Natural killer cell (primary cell): ENCODE results near the gene PTPRT. TPM values are rescaled to one million over a fixed set of nuclear protein-coding genes. Genes with fewer than 3 reads are reported as not detected.

Source experiments
- ATAC-seq, 3 donors: fragments of 150-1000 bp in 2 of 3; fragments of 200-7000 bp in 1 of 3; cut with Tn5 transposase; 1 replicate in 1 of 3; 2 replicates in 2 of 3; pipeline ENCODE4 v1.10.0; 2021; ENCODE audit warnings: mild to moderate bottlenecking in 2 of 3, moderate library complexity in 2 of 3
- DNase-seq, 2 donors: peaks; one replicate each; pipeline versions ENCODE4 v3.0.0 to v3.0.0-alpha.2; 2013 to 2021; ENCODE audit warnings: mixed read lengths in 1 of 2
- H3K27ac ChIP-seq: one replicate; pipeline ENCODE4 v1.5.1; 2013; ENCODE audit warnings: mild to moderate bottlenecking, low read length
- H3K27me3 ChIP-seq: one replicate; pipeline ENCODE4 v1.6.1; 2013; ENCODE audit warnings: low read length; ENCODE audit not compliant: control insufficient read depth, insufficient read depth
- H3K36me3 ChIP-seq: one replicate; pipeline ENCODE4 v1.6.1; 2013; ENCODE audit warnings: low read length; ENCODE audit not compliant: control insufficient read depth, insufficient read depth
- H3K4me1 ChIP-seq: one replicate; pipeline ENCODE4 v1.6.1; 2013; ENCODE audit warnings: low read length; ENCODE audit not compliant: control insufficient read depth, insufficient read depth
- H3K4me3 ChIP-seq: one replicate; pipeline ENCODE4 v1.5.1; 2013; ENCODE audit warnings: low read length
- H3K9me3 ChIP-seq: one replicate; pipeline ENCODE4 v1.6.1; 2013; ENCODE audit warnings: low read length; ENCODE audit not compliant: control insufficient read depth, insufficient read depth
- H3K27ac Mint-ChIP-seq, 2 donors: one replicate each; pipeline ENCODE4 v1.8.0; 2022; ENCODE audit warnings: mild to moderate bottlenecking in 2 of 2, mixed read lengths in 2 of 2, moderate library complexity in 1 of 2
- H3K27me3 Mint-ChIP-seq, 2 donors: one replicate each; pipeline ENCODE4 v1.8.0; 2022; ENCODE audit warnings: low read depth in 2 of 2, mixed read lengths in 2 of 2
- H3K36me3 Mint-ChIP-seq: one replicate; pipeline ENCODE4 v1.8.0; 2022; ENCODE audit warnings: mixed read lengths
- H3K4me1 Mint-ChIP-seq, 2 donors: one replicate each; pipeline ENCODE4 v1.8.0; 2022; ENCODE audit warnings: mixed read lengths in 2 of 2
- H3K4me3 Mint-ChIP-seq: one replicate; pipeline ENCODE4 v1.8.0; 2022; ENCODE audit warnings: mild to moderate bottlenecking, moderate library complexity, mixed read lengths
- H3K9me3 Mint-ChIP-seq, 2 donors: one replicate each; pipeline ENCODE4 v1.8.0; 2022; ENCODE audit warnings: mixed read lengths in 2 of 2
- whole genome bisulfite sequencing: methylation state at CpG from one replicate; pipeline ENCODE4 v1.1.7; 2013; ENCODE audit warnings: missing lambda C conversion rate; ENCODE audit not compliant: insufficient coverage; 5-methylcytosine and 5-hydroxymethylcytosine counted together
- intact Hi-C: fragments of 100-400 bp; cut with micrococcal nuclease; formaldehyde crosslinking; loops from one replicate; pipeline ENCODE4 v1.14.2; 2022
- total RNA-seq, 4 donors: library from RNA; stranded (reverse); fragments of 120-200 nt in 1 of 4; gene quantifications; one replicate each; pipeline versions ENCODE4 v1.2.3 to v1.2.4, GENCODE V29; 2013 to 2022
- TF ChIP-seq, protein P1 (sequence below): fragments of 200-600 bp; IDR thresholded peaks from one replicate; pipeline ENCODE4 v1.8.0; 2022; ENCODE audit warnings: antibody characterized with exemption

Gene PTPRT
- total RNA-seq, 3 donors from 2014 or later (not counting 1 experiment from before 2014, with no cell fraction given), result not detected

GRCh38 chr20:42181064-42181463, 1008.6 kb downstream of the PTPRT start:
- H3K9me3 ChIP-seq, result peaks cover 2% of the 10 kb centered on the region

DNA sequence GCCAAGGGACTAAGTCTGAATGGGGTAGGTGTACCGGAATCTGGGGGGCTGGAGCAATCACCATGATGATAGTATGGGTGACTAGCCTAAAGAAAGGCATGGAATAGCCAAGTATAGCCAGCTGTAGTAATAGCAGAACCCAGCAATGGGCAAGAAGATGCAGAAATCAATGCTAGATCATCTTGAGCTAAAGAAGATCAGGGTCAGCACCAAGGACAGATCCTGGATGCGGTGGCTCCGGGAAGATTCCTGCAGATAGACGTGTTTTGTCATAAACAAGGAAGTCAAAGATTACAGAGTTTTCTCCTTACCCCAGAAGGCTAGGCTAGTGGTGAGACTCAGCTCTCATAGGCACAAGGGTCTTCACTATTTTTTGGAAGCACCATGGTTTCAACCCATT, 1009.9 kb downstream of the PTPRT start:
- Histone ChIP-seq H3K4me1 (no peaks in the 10 kb centered on the region), H3K9me3 (peaks cover 2% of the 10 kb centered on the region), H3K27ac (no peak overlapping the region), H3K4me3 (no peak overlapping the region), H3K36me3 (no peaks in the 10 kb centered on the region), H3K27me3 (no peaks in the 10 kb centered on the region)
- intact Hi-C loops, result no loop called here
- ATAC-seq (no peak), DNase-seq (no peak)
- no peaks in the 10 kb centered on the region for H3K27me3 Mint-ChIP-seq
- TF ChIP-seq, protein P1, sequence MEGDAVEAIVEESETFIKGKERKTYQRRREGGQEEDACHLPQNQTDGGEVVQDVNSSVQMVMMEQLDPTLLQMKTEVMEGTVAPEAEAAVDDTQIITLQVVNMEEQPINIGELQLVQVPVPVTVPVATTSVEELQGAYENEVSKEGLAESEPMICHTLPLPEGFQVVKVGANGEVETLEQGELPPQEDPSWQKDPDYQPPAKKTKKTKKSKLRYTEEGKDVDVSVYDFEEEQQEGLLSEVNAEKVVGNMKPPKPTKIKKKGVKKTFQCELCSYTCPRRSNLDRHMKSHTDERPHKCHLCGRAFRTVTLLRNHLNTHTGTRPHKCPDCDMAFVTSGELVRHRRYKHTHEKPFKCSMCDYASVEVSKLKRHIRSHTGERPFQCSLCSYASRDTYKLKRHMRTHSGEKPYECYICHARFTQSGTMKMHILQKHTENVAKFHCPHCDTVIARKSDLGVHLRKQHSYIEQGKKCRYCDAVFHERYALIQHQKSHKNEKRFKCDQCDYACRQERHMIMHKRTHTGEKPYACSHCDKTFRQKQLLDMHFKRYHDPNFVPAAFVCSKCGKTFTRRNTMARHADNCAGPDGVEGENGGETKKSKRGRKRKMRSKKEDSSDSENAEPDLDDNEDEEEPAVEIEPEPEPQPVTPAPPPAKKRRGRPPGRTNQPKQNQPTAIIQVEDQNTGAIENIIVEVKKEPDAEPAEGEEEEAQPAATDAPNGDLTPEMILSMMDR, result no peak
- H3K4me1 Mint-ChIP-seq, result no peaks in the 10 kb centered on the region
- H3K4me3 Mint-ChIP-seq, result no peak overlapping the region
- WGBS, result 40% methylated on average over 4 of the region's 4 CpGs
- peaks cover 8 to 12% of the 10 kb centered on the region in 2 donors for H3K9me3 Mint-ChIP-seq
- H3K36me3 Mint-ChIP-seq, result no peaks in the 10 kb centered on the region
- no peak overlapping the region for H3K27ac Mint-ChIP-seq

More at GRCh38 chr20:42181064-42181463, 1008.6 kb downstream of the PTPRT start:
- Mint-ChIP-seq H3K27ac (no peak overlapping the region), H3K9me3 (peaks cover 8 to 11% of the 10 kb centered on the region in 2 donors), H3K27me3 (no peaks in the 10 kb centered on the region), H3K36me3 (no peaks in the 10 kb centered on the region), H3K4me3 (no peak overlapping the region), H3K4me1 (no peaks in the 10 kb centered on the region)
- TF ChIP-seq, protein P1, result no peak
- H3K27ac ChIP-seq, result no peak overlapping the region
- no peaks in the 10 kb centered on the region for H3K27me3 ChIP-seq
- no peaks in the 10 kb centered on the region for H3K36me3 ChIP-seq
- H3K4me1 ChIP-seq, result no peaks in the 10 kb centered on the region
- no peak for ATAC-seq
- DNase-seq, result no peak
- no peak overlapping the region for H3K4me3 ChIP-seq
- intact Hi-C loops, result no loop called here

DNA sequence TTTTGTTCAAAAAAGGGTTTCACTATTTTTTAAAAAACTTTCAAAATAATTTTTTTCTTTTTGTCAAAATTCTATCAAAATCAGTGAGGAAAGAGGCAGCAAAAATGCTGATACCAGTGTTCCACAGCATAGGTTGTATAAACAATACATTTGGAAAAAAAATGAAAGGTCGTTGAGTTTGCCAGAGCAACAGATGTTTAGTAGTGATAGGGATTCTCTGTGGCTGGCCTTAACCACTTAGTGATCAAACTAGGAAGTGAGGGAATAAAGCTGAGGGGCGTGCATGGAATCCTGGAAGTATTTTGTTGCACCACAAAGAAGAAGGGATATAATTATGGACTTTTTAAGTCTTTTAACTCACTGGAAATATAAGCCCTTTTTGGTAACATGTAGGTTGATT, 1016.3 kb downstream of the PTPRT start:
- Mint-ChIP-seq H3K27ac (no peak overlapping the region), H3K9me3 (peaks cover 2 to 9% of the 10 kb centered on the region in 2 donors), H3K4me3 (no peak overlapping the region), H3K36me3 (no peaks in the 10 kb centered on the region), H3K27me3 (no peaks in the 10 kb centered on the region), H3K4me1 (no peaks in the 10 kb centered on the region)
- Histone ChIP-seq H3K27me3 (no peaks in the 10 kb centered on the region), H3K36me3 (no peaks in the 10 kb centered on the region), H3K9me3 (no peaks in the 10 kb centered on the region), H3K27ac (no peak overlapping the region), H3K4me1 (no peaks in the 10 kb centered on the region), H3K4me3 (no peak overlapping the region)
- 0% methylated on average over 2 of the region's 2 CpGs for WGBS
- TF ChIP-seq, protein P1, result no peak
- DNase-seq (no peak), ATAC-seq (no peak)
- intact Hi-C loops, result no loop called here

DNA sequence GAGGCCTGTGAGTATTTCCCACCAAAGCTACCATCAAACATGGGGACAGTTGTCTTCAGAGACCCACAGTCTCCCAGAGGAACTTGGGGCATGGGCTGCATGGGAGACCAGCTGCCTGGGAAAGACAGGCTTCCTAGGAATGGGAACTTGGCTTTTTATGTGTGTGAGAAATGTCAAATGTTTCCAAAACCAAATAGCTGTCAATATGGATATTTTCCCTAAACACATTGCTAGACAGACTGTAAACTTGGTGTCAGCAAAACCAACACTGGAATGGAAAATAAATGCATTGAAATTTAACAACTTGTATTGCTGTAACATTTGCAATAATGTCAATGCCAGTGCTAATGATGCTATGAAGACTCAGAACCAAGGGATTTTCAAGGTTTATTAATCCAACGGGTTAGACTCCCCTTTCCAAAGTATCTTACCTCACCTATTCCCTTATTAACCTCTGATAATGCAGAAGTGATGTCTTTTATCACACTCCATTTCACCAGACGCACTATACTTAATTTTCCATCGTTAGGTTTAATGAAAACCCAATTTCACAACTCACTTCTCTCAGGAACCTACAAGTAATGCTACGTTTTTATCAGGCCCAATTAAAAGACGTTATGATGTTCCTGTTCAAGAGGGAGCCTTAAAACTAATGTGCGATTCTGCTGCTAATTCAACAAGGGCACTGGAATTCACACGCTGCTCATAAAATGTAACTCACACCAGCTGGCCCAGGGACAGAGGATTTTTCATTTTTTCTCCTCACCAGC, 1025.4 kb downstream of the PTPRT start:
- no peaks in the 10 kb centered on the region for H3K4me1 Mint-ChIP-seq
- intact Hi-C loops, result no loop called here
- ATAC-seq, result no peak
- H3K4me3 Mint-ChIP-seq, result no peak overlapping the region
- Histone ChIP-seq H3K36me3 (no peaks in the 10 kb centered on the region), H3K4me3 (no peak overlapping the region), H3K27me3 (no peaks in the 10 kb centered on the region), H3K9me3 (no peaks in the 10 kb centered on the region), H3K27ac (no peak overlapping the region), H3K4me1 (no peaks in the 10 kb centered on the region)
- peaks cover 0 to 4% of the 10 kb centered on the region in 2 donors for H3K9me3 Mint-ChIP-seq
- H3K27me3 Mint-ChIP-seq, result no peaks in the 10 kb centered on the region
- TF ChIP-seq, protein P1, result no peak
- no peak for DNase-seq
- no peak overlapping the region for H3K27ac Mint-ChIP-seq
- 76% methylated on average over 7 of the region's 7 CpGs for WGBS
- H3K36me3 Mint-ChIP-seq, result no peaks in the 10 kb centered on the region
